AG09309 (cell line): ENCODE results near the gene DARS1.

Source experiments
- DNase-seq: peaks from one replicate; pipeline ENCODE4 v3.0.0-alpha.2; 2010; ENCODE audit warnings: low read depth
- H3K4me3 ChIP-seq: 2 replicates; pipeline ENCODE4 v1.5.1; 2011; ENCODE audit warnings: mild to moderate bottlenecking, low read depth, low read length, moderate library complexity; ENCODE audit not compliant: control insufficient read depth
- CTCF ChIP-seq: IDR thresholded peaks from 2 replicates; pipeline ENCODE4 v1.5.1; 2011; ENCODE audit warnings: mild to moderate bottlenecking, low read depth, low read length, inconsistent platforms; ENCODE audit not compliant: insufficient read depth, control insufficient read depth; ENCODE audit errors: missing control alignments

DARS1 gene

DNA sequence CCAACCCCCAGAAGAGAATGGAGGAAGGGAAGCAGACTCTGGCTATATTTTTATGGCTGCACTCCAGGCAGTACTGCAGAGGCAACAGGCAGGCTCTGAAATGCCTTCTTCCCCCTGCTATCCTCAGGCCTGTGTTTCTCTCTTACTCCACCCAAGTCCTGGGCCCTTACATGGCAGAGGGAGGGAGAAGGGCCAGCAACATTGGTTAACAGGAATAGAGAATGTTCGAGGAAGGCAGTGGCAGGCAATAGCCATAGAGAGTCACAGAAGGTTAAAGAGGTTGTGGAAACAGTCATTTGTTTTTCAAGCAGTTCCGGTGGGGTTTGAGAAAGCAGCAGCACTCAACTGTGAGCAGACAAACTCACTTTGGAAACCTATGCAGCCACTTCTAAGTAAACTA is 15.1 kb upstream of the DARS1 start:
- TF ChIP-seq CTCF, result no peak
- no peak overlapping the region for H3K4me3 ChIP-seq
- DNase-seq, result no peak

DNA sequence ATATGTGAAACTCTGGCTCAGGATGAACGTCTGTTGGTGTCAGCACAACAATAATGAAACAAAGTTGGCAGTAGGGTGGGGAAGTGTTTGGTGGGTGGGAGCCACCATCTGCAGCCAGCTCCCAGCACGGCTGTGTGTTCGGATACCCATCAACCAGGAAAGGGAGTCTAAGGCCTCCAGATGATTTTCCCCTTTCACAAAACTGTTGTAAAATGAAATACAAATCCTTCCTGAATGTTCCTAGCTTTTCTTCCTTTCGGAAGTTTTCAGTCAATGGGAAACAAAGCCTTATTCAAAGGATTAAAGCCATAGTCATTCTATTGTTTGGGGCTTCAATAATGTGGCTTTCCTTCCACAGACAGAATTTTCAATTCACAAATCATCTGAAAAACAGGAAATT is 14.5 kb upstream of the DARS1 start:
- DNase-seq, result no peak
- no peak for TF ChIP-seq CTCF
- no peak overlapping the region for H3K4me3 ChIP-seq

GRCh38 chr2:135998879-135999278 is 13.5 kb upstream of the DARS1 start:
- no peak for TF ChIP-seq CTCF
- no peak for DNase-seq
- no peak overlapping the region for H3K4me3 ChIP-seq

DNA sequence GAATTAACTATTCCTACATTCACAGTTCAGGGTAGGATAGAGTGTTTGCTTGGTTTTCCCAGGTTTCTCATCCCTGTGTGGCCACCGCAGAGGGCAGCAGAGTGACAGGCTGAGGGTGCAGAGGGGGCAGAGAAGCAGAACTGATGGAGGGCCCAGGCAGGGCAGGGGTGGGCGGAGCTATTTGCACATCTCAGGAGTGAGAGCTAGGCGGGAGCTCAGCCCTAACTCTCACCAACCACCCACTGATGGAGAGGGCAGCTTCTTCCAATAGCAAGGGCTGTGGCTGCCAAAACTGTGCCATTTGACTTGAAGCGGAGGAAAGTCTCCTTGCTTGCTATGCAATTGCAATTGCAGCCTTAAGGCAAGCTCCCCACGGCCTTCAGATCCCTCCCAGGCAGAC is 12.0 kb upstream of the DARS1 start:
- DNase-seq, result no peak

DNA sequence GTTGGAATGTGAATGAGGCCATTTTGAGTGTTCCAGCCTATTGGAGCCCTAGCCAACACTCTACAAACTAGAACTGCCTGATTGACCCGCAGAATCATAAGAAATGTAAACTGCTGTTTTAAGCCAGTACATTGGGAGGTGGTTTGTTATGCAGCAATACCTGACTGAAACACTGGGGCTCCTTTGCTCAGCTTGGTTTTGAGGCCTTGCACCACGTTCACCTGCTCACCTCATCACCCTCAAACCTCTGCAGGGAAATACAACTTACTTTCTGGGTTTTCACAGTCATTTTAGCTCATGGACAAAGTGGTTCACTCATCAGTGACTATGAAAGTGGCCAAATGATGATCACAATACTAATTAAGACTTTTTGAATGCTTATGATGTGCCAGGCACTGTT is 10.9 kb upstream of the DARS1 start:
- no peak for TF ChIP-seq CTCF
- H3K4me3 ChIP-seq, result no peak overlapping the region
- no peak for DNase-seq

More for the DNA sequence above, 12.0 kb upstream of the DARS1 start:
- H3K4me3 ChIP-seq, result no peak overlapping the region
- no peak for TF ChIP-seq CTCF

DNA sequence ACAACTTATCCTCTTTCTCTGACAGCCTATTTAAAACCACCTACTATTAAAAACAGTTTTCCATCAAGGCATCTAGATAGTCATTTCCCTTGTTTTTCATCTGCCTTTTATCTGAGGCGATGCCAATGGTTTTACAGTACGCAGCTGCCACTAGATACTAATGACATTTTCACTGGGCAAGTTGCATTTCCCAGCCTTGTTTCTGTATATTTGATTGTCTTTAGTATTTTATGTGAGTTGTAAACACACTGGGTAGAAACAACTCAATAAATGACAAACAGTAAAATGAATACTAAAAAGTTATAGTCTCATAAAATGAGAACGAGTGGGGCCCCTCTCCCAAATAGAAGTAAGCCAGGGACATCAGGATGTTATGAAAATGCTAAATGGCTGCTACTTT is 8.9 kb upstream of the DARS1 start:
- TF ChIP-seq CTCF, result no peak
- DNase-seq, result no peak

DNA sequence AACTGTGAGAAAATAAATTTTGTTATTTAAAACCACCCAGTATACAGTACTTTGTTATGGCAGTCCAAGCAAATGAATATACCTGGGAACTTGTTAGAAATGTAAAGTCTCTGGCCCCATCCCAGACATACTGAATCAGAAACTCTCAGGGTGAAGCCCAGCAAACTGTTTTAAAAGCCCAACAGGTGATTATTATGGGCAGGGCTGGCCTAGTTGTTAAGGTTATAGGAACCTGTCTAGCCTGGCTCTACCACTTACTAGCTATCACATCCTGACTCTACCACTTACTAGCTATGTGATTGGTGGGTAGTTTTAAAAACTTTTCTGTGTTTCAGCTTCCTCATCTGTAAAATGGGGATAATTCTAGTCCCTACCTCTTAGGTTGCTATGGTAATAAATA is 8.0 kb upstream of the DARS1 start:
- H3K4me3 ChIP-seq, result no peak overlapping the region
- DNase-seq, result no peak
- TF ChIP-seq CTCF, result no peak

More for the DNA sequence above, 8.9 kb upstream of the DARS1 start:
- no peak overlapping the region for H3K4me3 ChIP-seq
